Caco-2 (cell line): ENCODE results near the gene OAS3. TPM values are rescaled to one million over a fixed set of nuclear protein-coding genes. Genes with fewer than 3 reads are reported as not detected.

Experiments used
- BruUV-seq: library from RNA; stranded (reverse); fragments of 400-500 nt; replicated peaks from 2 replicates; lab custom pipeline; 2021; lab: Mats Ljungman, UMichigan
- CTCF ChIA-PET: fragments of 300-600 bp; sonication (Branson Sonifier 250); formaldehyde crosslinking; loops from one replicate; lab custom pipeline; 2022; ENCODE audit warnings: antibody characterized with exemption; lab: Charles Lee
- POLR2A ChIA-PET: fragments of 300-600 bp; sonication (Branson Sonifier 250); formaldehyde crosslinking; loops from one replicate; lab custom pipeline; 2022; ENCODE audit warnings: antibody characterized with exemption; lab: Charles Lee
- DNase-seq, 2 experiments: peaks; one replicate each; pipeline versions ENCODE4 v3.0.0 to v3.0.0-alpha.2; 2020 to 2022
- H3K27me3 ChIP-seq: replicated peaks from 2 replicates; pipeline ENCODE4 v1.6.0; 2011; ENCODE audit warnings: low read length; ENCODE audit not compliant: control insufficient read depth, insufficient read depth
- H3K36me3 ChIP-seq: 2 replicates; pipeline ENCODE4 v1.5.1; 2011; ENCODE audit warnings: low read length; ENCODE audit not compliant: control insufficient read depth, insufficient read depth
- H3K4me1 ChIP-seq: fragments of 250-450 bp; sonication (Bioruptor Pico); 2 replicates; pipeline ENCODE4 v1.5.1; 2020; ENCODE audit warnings: mild to moderate bottlenecking
- H3K4me3 ChIP-seq: 2 replicates; pipeline ENCODE4 v1.5.1; 2011; ENCODE audit warnings: low read depth, mild to moderate bottlenecking, control low read depth, low read length
- H3K9me3 ChIP-seq: fragments of 250-450 bp; sonication (Bioruptor Pico); 2 replicates; pipeline ENCODE4 v1.5.1; 2020; ENCODE audit warnings: mild to moderate bottlenecking, moderate library complexity
- H3K27ac Mint-ChIP-seq: one replicate; pipeline ENCODE4 v1.8.0; 2022; ENCODE audit warnings: mixed read lengths; ENCODE audit not compliant: unreplicated experiment
- H3K27me3 Mint-ChIP-seq: one replicate; pipeline ENCODE4 v1.8.0; 2022; ENCODE audit warnings: mixed read lengths; ENCODE audit not compliant: insufficient read depth, unreplicated experiment
- H3K36me3 Mint-ChIP-seq: one replicate; pipeline ENCODE4 v1.8.0; 2022; ENCODE audit warnings: mild to moderate bottlenecking, mixed read lengths; ENCODE audit not compliant: insufficient read depth, unreplicated experiment
- H3K4me1 Mint-ChIP-seq: one replicate; pipeline ENCODE4 v1.8.0; 2022; ENCODE audit warnings: low read depth, mixed read lengths; ENCODE audit not compliant: unreplicated experiment
- H3K4me3 Mint-ChIP-seq: one replicate; pipeline ENCODE4 v1.8.0; 2022; ENCODE audit warnings: mild to moderate bottlenecking, moderate library complexity, mixed read lengths; ENCODE audit not compliant: unreplicated experiment
- H3K9me3 Mint-ChIP-seq: one replicate; pipeline ENCODE4 v1.8.0; 2022; ENCODE audit warnings: mixed read lengths; ENCODE audit not compliant: unreplicated experiment
- CTCF ChIP-seq, 2 experiments: fragments of 200-600 bp in 1 of 2; IDR thresholded peaks; 1 replicate in 1 of 2; 2 replicates in 1 of 2; pipeline versions ENCODE4 v1.5.1 to v1.8.0; 2011 to 2022; ENCODE audit warnings: antibody characterized with exemption in 1 of 2, control low read depth in 1 of 2, inconsistent platforms in 1 of 2, low read depth in 1 of 2, low read length in 1 of 2, mild to moderate bottlenecking in 1 of 2, moderate library complexity in 1 of 2; ENCODE audit not compliant: insufficient read depth in 1 of 2, severe bottlenecking in 1 of 2, unreplicated experiment in 1 of 2
- intact Hi-C: fragments of 100-400 bp; cut with micrococcal nuclease; formaldehyde crosslinking; loops from one replicate; pipeline ENCODE4 v1.10.0; 2022; ENCODE audit not compliant: unreplicated experiment
- total RNA-seq: library from RNA; stranded (reverse); gene quantifications from 2 replicates; pipeline ENCODE4 v1.2.3, GENCODE V29; 2022

The OAS3 gene
- total RNA-seq, 1 experiment from 2014 or later, result 22.1 TPM

GRCh38 chr12:112946236-112947000 is 8.1 kb downstream of the OAS3 start:
- DNase-seq, result no peak
- Histone ChIP-seq H3K9me3 (no peaks in the 10 kb centered on the region), H3K27me3 (no peaks in the 10 kb centered on the region), H3K4me3 (no peak overlapping the region), H3K4me1 (no peaks in the 10 kb centered on the region), H3K36me3 (no peaks in the 10 kb centered on the region)
- no peak overlapping the region for H3K4me3 Mint-ChIP-seq
- H3K27me3 Mint-ChIP-seq, result no peaks in the 10 kb centered on the region
- no peak overlapping the region for H3K27ac Mint-ChIP-seq
- ChIA-PET CTCF (no interaction called here), POLR2A (no interaction called here)
- BruUV-seq, result no TSS peak
- H3K9me3 Mint-ChIP-seq, result no peaks in the 10 kb centered on the region
- H3K4me1 Mint-ChIP-seq, result no peaks in the 10 kb centered on the region
- TF ChIP-seq CTCF (IDR thresholded peaks at IDR 0.05; ENCODE audit: insufficient read depth in 1 of 2, low read depth in 1 of 2, low read length in 1 of 2, severe bottlenecking in 1 of 2, unreplicated experiment in 1 of 2), result no peak
- H3K36me3 Mint-ChIP-seq, result no peaks in the 10 kb centered on the region
- intact Hi-C loops, result no loop called here

GRCh38 chr12:112947314-112947713 is 9.0 kb downstream of the OAS3 start:
- no peaks in the 10 kb centered on the region for H3K4me1 ChIP-seq
- ChIA-PET CTCF (no interaction called here), POLR2A (no interaction called here)
- no peaks in the 10 kb centered on the region for H3K9me3 ChIP-seq
- Mint-ChIP-seq H3K9me3 (no peaks in the 10 kb centered on the region), H3K27me3 (no peaks in the 10 kb centered on the region), H3K27ac (no peak overlapping the region), H3K36me3 (no peaks in the 10 kb centered on the region), H3K4me1 (no peaks in the 10 kb centered on the region), H3K4me3 (no peak overlapping the region)
- no TSS peak for BruUV-seq
- TF ChIP-seq CTCF (IDR thresholded peaks at IDR 0.05; ENCODE audit: insufficient read depth in 1 of 2, low read depth in 1 of 2, low read length in 1 of 2, severe bottlenecking in 1 of 2, unreplicated experiment in 1 of 2), result no peak
- no peaks in the 10 kb centered on the region for H3K36me3 ChIP-seq
- H3K4me3 ChIP-seq, result no peak overlapping the region
- DNase-seq, result no peak
- intact Hi-C loops, result no loop called here
- H3K27me3 ChIP-seq, result no peaks in the 10 kb centered on the region

GRCh38 chr12:112947761-112948160 is 9.5 kb downstream of the OAS3 start:
- DNase-seq, result no peak
- Histone ChIP-seq H3K27me3 (no peaks in the 10 kb centered on the region), H3K4me1 (no peaks in the 10 kb centered on the region), H3K9me3 (no peaks in the 10 kb centered on the region), H3K4me3 (no peak overlapping the region), H3K36me3 (no peaks in the 10 kb centered on the region)
- no peaks in the 10 kb centered on the region for H3K4me1 Mint-ChIP-seq
- no peaks in the 10 kb centered on the region for H3K9me3 Mint-ChIP-seq
- no peak overlapping the region for H3K4me3 Mint-ChIP-seq
- no TSS peak for BruUV-seq
- no peak overlapping the region for H3K27ac Mint-ChIP-seq
- H3K36me3 Mint-ChIP-seq, result no peaks in the 10 kb centered on the region
- TF ChIP-seq CTCF (IDR thresholded peaks at IDR 0.05; ENCODE audit: insufficient read depth in 1 of 2, low read depth in 1 of 2, low read length in 1 of 2, severe bottlenecking in 1 of 2, unreplicated experiment in 1 of 2), result no peak
- POLR2A ChIA-PET, result no interaction called here
- CTCF ChIA-PET, result no interaction called here
- intact Hi-C loops, result no loop called here
- no peaks in the 10 kb centered on the region for H3K27me3 Mint-ChIP-seq
